HepG2 (cell line): Measurements from ENCODE around the gene MMD2.

Experiments used
- SALL2 ChIP-seq: sonication (generic); formaldehyde crosslinking; IDR thresholded peaks from 2 replicates; pipeline ENCODE4 v1.8.1; 2023; ENCODE audit warnings: mild to moderate bottlenecking, missing genetic modification reagents, inconsistent platforms
- ZNF891 ChIP-seq: sonication (generic); formaldehyde crosslinking; IDR thresholded peaks from 2 replicates; pipeline ENCODE4 v1.5.0; 2020; ENCODE audit warnings: mild to moderate bottlenecking, missing genetic modification reagents

GRCh38 chr7:4876586-4876985 is 82.4 kb downstream of the MMD2 start:
- TF ChIP-seq ZNF891 (CRISPR knock-in tag), result no peak
- TF ChIP-seq SALL2 (CRISPR knock-in tag), result no peak
